GM12878 (cell line): ENCODE results near the gene HDDC2. TPM values are rescaled to one million over a fixed set of nuclear protein-coding genes. Genes with fewer than 3 reads are reported as not detected.

Experiments
- ATAC-seq: fragments of 200-7000 bp; cut with Tn5 transposase; 3 replicates; pipeline ENCODE4 v1.9.1; 2020; ENCODE audit warnings: mild to moderate bottlenecking, moderate library complexity
- BruUV-seq: library from RNA; stranded (reverse); fragments of 400-500 nt; replicated peaks from 2 replicates; lab custom pipeline; 2021; lab: Mats Ljungman, UMichigan
- CTCF ChIA-PET: fragments of 300-600 bp; sonication (Branson Sonifier 250); formaldehyde crosslinking; extraction: SDS; loops from one replicate; lab custom pipeline; 2021; ENCODE audit warnings: inconsistent platforms; lab: Yijun Ruan, JAX
- POLR2A ChIA-PET: fragments of 350-600 bp; formaldehyde crosslinking; extraction: SDS; loops from one replicate; lab custom pipeline; 2021; ENCODE audit warnings: inconsistent platforms; lab: Charles Lee
- RAD21 ChIA-PET: fragments of 300-600 bp; sonication (Branson Sonifier 250); formaldehyde crosslinking; loops from one replicate; lab custom pipeline; 2023; ENCODE audit warnings: antibody characterized with exemption; ENCODE audit not compliant: unreplicated experiment; lab: Charles Lee
- SMC1A ChIA-PET: fragments of 300-600 bp; sonication (Branson Sonifier 250); formaldehyde crosslinking; loops from one replicate; lab custom pipeline; 2023; ENCODE audit not compliant: unreplicated experiment, uncharacterized antibody; lab: Charles Lee
- DNase-seq: peaks from one replicate; pipeline ENCODE4 v3.0.0-alpha.2; 2011; ENCODE audit warnings: low read depth, low spot score
- FAIRE-seq: peaks from 3 replicates; lab custom pipeline; 2011; peaks lifted over from hg19 to GRCh38; lab: Jason Lieb, UNC
- H2AFZ ChIP-seq: 2 replicates; pipeline ENCODE4 v1.6.0; 2011; ENCODE audit warnings: low read depth, low read length, control low read depth; ENCODE audit not compliant: control insufficient read depth
- H3K27ac ChIP-seq: 2 replicates; pipeline ENCODE4 v1.5.1; 2011; ENCODE audit warnings: control low read depth; ENCODE audit not compliant: control insufficient read depth, insufficient read depth
- H3K27me3 ChIP-seq, 2 experiments: replicated peaks in 1 of 2; 2 replicates each; pipeline versions ENCODE4 v1.6.0 to v1.6.1; 2011; ENCODE audit warnings: low read length in 1 of 2; ENCODE audit not compliant: control insufficient read depth in 2 of 2, insufficient read depth in 2 of 2
- H3K36me3 ChIP-seq, 2 experiments: 2 replicates each; pipeline ENCODE4 v1.5.1; 2011; ENCODE audit warnings: low read length in 1 of 2; ENCODE audit not compliant: control insufficient read depth in 2 of 2, insufficient read depth in 2 of 2
- H3K4me1 ChIP-seq: 2 replicates; pipeline ENCODE4 v1.6.1; 2011; ENCODE audit warnings: mild to moderate bottlenecking, low read length, moderate library complexity, mixed read lengths; ENCODE audit not compliant: control insufficient read depth, insufficient read depth
- H3K4me2 ChIP-seq: 2 replicates; pipeline ENCODE4 v1.6.0; 2011; ENCODE audit warnings: control low read depth; ENCODE audit not compliant: control insufficient read depth, insufficient read depth
- H3K4me3 ChIP-seq: fragments of 200-600 bp; sonication (generic); 2 replicates; pipeline ENCODE4 v1.5.1; 2016
- H3K79me2 ChIP-seq: 2 replicates; pipeline ENCODE4 v1.6.0; 2011; ENCODE audit warnings: low read length; ENCODE audit not compliant: control insufficient read depth, insufficient read depth
- H3K9ac ChIP-seq: 2 replicates; pipeline ENCODE4 v1.8.0; 2011; ENCODE audit warnings: low read length, control low read depth, mixed read lengths; ENCODE audit not compliant: control insufficient read depth, insufficient read depth
- H3K9me3 ChIP-seq: replicated peaks from 3 replicates; pipeline ENCODE4 v1.5.1; 2011; ENCODE audit warnings: mild to moderate bottlenecking, low read length; ENCODE audit not compliant: control insufficient read depth, insufficient read depth
- H4K20me1 ChIP-seq: 2 replicates; pipeline ENCODE4 v1.6.0; 2011; ENCODE audit not compliant: control insufficient read depth, insufficient read depth
- BACH1 ChIP-seq: fragments of 450-650 bp; IDR thresholded peaks from 2 replicates; pipeline ENCODE4 v1.6.1; 2017; ENCODE audit warnings: mild to moderate bottlenecking, borderline replicate concordance
- BCL11A ChIP-seq: IDR thresholded peaks from 2 replicates; pipeline ENCODE4 v1.6.1; 2011; ENCODE audit warnings: low read depth, low read length
- E4F1 ChIP-seq: fragments of 450-650 bp; IDR thresholded peaks from 2 replicates; pipeline ENCODE4 v1.6.1; 2018; ENCODE audit warnings: borderline replicate concordance, mild to moderate bottlenecking; ENCODE audit not compliant: partially characterized antibody
- EZH2 ChIP-seq: IDR thresholded peaks from 2 replicates; pipeline ENCODE4 v1.6.1; 2012; ENCODE audit warnings: low read depth, mild to moderate bottlenecking, control low read depth, inconsistent platforms, low read length, borderline replicate concordance; ENCODE audit not compliant: control insufficient read depth
- FOXK2 ChIP-seq: fragments of 450-650 bp; IDR thresholded peaks from 2 replicates; pipeline ENCODE4 v1.6.1; 2017; ENCODE audit warnings: mild to moderate bottlenecking, moderate library complexity
- JUND ChIP-seq: IDR thresholded peaks from 2 replicates; pipeline ENCODE4 v1.6.1; 2012; ENCODE audit warnings: low read depth, mild to moderate bottlenecking, low read length, improper control_type of control experiment, moderate library complexity
- PAX8 ChIP-seq: fragments of 450-650 bp; IDR thresholded peaks from 2 replicates; pipeline ENCODE4 v1.6.1; 2017; ENCODE audit warnings: mild to moderate bottlenecking, moderate library complexity
- SIX5 ChIP-seq: IDR thresholded peaks from 2 replicates; pipeline ENCODE4 v1.6.1; 2011; ENCODE audit warnings: mild to moderate bottlenecking, low read depth, low read length, moderate library complexity; ENCODE audit not compliant: severe bottlenecking
- SKIL ChIP-seq: fragments of 450-650 bp; IDR thresholded peaks from 2 replicates; pipeline ENCODE4 v1.6.1; 2017; ENCODE audit warnings: mild to moderate bottlenecking, low read depth, inconsistent platforms; ENCODE audit not compliant: poor library complexity, severe bottlenecking
- WGBS: methylation state at CpG from one replicate; pipeline ENCODE4 v1.1.6; 2016; ENCODE audit warnings: low lambda C conversion rate; ENCODE audit not compliant: insufficient replicate concordance, insufficient coverage; ENCODE audit errors: missing lambda C conversion rate; 5-methylcytosine and 5-hydroxymethylcytosine counted together
- in situ Hi-C: fragments of 300-500 bp; cut with MboI; formaldehyde crosslinking; loops from 9 replicates; pipeline ENCODE4 v1.14.3; 2018; ENCODE audit warnings: mixed read lengths
- intact Hi-C: fragments of 100-400 bp; cut with micrococcal nuclease; formaldehyde crosslinking; loops from one replicate; pipeline ENCODE4 v1.14.2; 2022; ENCODE audit not compliant: unreplicated experiment
- polyA plus RNA-seq, 11 experiments: library from polyadenylated mRNA; depleted of rRNA in 4 of 11; unstranded in 6 of 11; stranded (reverse) in 5 of 11; fragments of >200 nt; fragmentation: Nextera tagmentation in 4 of 11; fragmentation: Illumina TruSeq in 1 of 11; extraction: Ambion mirVana in 4 of 11; extraction: Trizol in 1 of 11; gene quantifications; 1 replicate in 1 of 11; 2 replicates in 10 of 11; pipeline versions ENCODE4 v1.2.1 to v1.2.3, GENCODE V29; 2011 to 2016; ENCODE audit warnings: inconsistent platforms in 2 of 11, missing spikeins in 2 of 11, low read depth in 1 of 11
- total RNA-seq, 4 experiments: library from RNA; depleted of rRNA in 3 of 4; stranded (reverse); fragments of >200 nt in 3 of 4; fragmentation: Illumina TruSeq in 1 of 4; extraction: Trizol in 1 of 4; gene quantifications; 2 replicates each; pipeline versions ENCODE4 v1.2.1 to v1.2.3, GENCODE V29; 2013 to 2021
- TF ChIP-seq, protein P1 (sequence below): fragments of 150-350 bp; IDR thresholded peaks from 2 replicates; pipeline ENCODE4 v1.6.1; 2016; ENCODE audit warnings: low read depth, low read length
- TF ChIP-seq, protein P2 (sequence below): IDR thresholded peaks from 2 replicates; pipeline ENCODE4 v1.6.1; 2012; ENCODE audit warnings: low read length, inconsistent platforms

The HDDC2 gene
- total and polyA plus RNA-seq, 10 of the 15 experiments (the other 5 are each of a cell fraction or from before 2014, with no cell fraction given): 54.5 to 148 (median 92.7) TPM

- TF ChIP-seq, protein P1, sequence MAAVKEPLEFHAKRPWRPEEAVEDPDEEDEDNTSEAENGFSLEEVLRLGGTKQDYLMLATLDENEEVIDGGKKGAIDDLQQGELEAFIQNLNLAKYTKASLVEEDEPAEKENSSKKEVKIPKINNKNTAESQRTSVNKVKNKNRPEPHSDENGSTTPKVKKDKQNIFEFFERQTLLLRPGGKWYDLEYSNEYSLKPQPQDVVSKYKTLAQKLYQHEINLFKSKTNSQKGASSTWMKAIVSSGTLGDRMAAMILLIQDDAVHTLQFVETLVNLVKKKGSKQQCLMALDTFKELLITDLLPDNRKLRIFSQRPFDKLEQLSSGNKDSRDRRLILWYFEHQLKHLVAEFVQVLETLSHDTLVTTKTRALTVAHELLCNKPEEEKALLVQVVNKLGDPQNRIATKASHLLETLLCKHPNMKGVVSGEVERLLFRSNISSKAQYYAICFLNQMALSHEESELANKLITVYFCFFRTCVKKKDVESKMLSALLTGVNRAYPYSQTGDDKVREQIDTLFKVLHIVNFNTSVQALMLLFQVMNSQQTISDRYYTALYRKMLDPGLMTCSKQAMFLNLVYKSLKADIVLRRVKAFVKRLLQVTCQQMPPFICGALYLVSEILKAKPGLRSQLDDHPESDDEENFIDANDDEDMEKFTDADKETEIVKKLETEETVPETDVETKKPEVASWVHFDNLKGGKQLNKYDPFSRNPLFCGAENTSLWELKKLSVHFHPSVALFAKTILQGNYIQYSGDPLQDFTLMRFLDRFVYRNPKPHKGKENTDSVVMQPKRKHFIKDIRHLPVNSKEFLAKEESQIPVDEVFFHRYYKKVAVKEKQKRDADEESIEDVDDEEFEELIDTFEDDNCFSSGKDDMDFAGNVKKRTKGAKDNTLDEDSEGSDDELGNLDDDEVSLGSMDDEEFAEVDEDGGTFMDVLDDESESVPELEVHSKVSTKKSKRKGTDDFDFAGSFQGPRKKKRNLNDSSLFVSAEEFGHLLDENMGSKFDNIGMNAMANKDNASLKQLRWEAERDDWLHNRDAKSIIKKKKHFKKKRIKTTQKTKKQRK: no peak
- no peak for TF ChIP-seq JUND
- no peak for TF ChIP-seq FOXK2
Observed at GRCh38 chr6:125316621-125317020, 14.9 kb upstream of the HDDC2 start (continued).

DNA sequence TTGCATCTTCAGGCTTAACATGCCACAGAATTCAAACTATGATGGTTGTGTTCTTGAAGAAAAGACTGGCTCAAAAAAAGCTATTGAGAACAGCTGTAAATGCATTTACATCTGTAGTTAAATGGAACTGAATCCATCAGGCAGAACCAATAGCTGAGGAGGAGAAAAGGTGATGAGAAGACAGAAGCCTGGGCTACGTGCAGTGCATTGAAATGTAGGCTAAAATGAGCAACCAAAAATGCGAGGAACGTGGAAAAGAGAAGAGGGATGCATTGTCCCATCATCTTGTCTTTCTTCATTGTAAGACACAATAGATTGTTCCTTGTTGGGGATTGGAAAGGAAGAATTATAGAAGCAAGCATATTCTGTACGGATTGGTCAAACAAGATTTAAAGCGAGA is 13.8 kb upstream of the HDDC2 start:
- WGBS: 67% methylated on average over 5 of the region's 5 CpGs
- RAD21 ChIA-PET: interaction anchor here (0.6 to 9.3 kb wide), 3 partner anchors 12 to 451 kb away, joined by 3 to 134 read pairs (median 4); no protein-coding TSS in a partner anchor
- no peak overlapping the region for H3K9ac ChIP-seq
- SMC1A ChIA-PET: interaction anchor here (1.5 to 10.9 kb wide), 4 partner anchors 440 to 659 kb away, joined by 4 to 128 read pairs (median 27); partner anchors contain the start of gene HINT3
- no peak for ATAC-seq
- H3K27me3 ChIP-seq: no peaks in the 10 kb centered on the region
- intact Hi-C loops: no loop called here
- POLR2A ChIA-PET: no interaction called here
- no peak for FAIRE-seq
- no peaks in the 10 kb centered on the region for H3K79me2 ChIP-seq
- H4K20me1 ChIP-seq: no peaks in the 10 kb centered on the region
- H3K4me3 ChIP-seq: no peak overlapping the region
- no peak for DNase-seq
- no peaks in the 10 kb centered on the region for H3K9me3 ChIP-seq
- H3K36me3 ChIP-seq: no peaks in the 10 kb centered on the region
- no peak overlapping the region for H3K4me2 ChIP-seq
- no peak overlapping the region for H2AFZ ChIP-seq
- CTCF ChIA-PET: interaction anchor here (1.0 to 11.6 kb wide), 6 partner anchors 11 to 537 kb away, joined by 3 to 306 read pairs (median 8); partner anchors contain the start of gene HDDC2
- in situ Hi-C loops: no loop called here
- no peaks in the 10 kb centered on the region for H3K4me1 ChIP-seq
- no peak overlapping the region for H3K27ac ChIP-seq
- no TSS peak for BruUV-seq
- TF ChIP-seq BACH1 (no peak), SIX5 (no peak), SKIL (no peak), PAX8 (no peak), BCL11A (no peak), E4F1 (no peak), EZH2 (no peak)
- TF ChIP-seq, protein P2, sequence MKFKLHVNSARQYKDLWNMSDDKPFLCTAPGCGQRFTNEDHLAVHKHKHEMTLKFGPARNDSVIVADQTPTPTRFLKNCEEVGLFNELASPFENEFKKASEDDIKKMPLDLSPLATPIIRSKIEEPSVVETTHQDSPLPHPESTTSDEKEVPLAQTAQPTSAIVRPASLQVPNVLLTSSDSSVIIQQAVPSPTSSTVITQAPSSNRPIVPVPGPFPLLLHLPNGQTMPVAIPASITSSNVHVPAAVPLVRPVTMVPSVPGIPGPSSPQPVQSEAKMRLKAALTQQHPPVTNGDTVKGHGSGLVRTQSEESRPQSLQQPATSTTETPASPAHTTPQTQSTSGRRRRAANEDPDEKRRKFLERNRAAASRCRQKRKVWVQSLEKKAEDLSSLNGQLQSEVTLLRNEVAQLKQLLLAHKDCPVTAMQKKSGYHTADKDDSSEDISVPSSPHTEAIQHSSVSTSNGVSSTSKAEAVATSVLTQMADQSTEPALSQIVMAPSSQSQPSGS: no peak
